Left ventricle myocardium superior (tissue), 1 donor: ENCODE measurements around the gene RASGRF2. TPM values are rescaled to one million over a fixed set of nuclear protein-coding genes. Genes with fewer than 3 reads are reported as not detected.

ENCODE experiments used
- ATAC-seq: fragments of 200-7000 bp; cut with Tn5 transposase; one replicate; pipeline ENCODE4 v1.9.1; 2020; ENCODE audit warnings: mild to moderate bottlenecking, moderate library complexity
- DNase-seq: peaks from one replicate; pipeline ENCODE4 v3.0.0-alpha.2; 2020
- intact Hi-C: fragments of 100-400 bp; cut with micrococcal nuclease; formaldehyde crosslinking; loops from one replicate; pipeline ENCODE4 v1.11.0; 2022
- total RNA-seq: library from RNA; stranded (reverse); fragmentation: NEBNext Ultra II Directional; extraction: Animal tissue kit (Norgen Biotek cat#: 25700); gene quantifications from one replicate; pipeline ENCODE4 v1.2.1, GENCODE V29; 2021
- donor health status: DM: no; HTN: yes; CAD: no; lungs with severe emphysema.

RASGRF2 gene
- total RNA-seq, 1 donor from 2014 or later: 6.5 TPM

DNA sequence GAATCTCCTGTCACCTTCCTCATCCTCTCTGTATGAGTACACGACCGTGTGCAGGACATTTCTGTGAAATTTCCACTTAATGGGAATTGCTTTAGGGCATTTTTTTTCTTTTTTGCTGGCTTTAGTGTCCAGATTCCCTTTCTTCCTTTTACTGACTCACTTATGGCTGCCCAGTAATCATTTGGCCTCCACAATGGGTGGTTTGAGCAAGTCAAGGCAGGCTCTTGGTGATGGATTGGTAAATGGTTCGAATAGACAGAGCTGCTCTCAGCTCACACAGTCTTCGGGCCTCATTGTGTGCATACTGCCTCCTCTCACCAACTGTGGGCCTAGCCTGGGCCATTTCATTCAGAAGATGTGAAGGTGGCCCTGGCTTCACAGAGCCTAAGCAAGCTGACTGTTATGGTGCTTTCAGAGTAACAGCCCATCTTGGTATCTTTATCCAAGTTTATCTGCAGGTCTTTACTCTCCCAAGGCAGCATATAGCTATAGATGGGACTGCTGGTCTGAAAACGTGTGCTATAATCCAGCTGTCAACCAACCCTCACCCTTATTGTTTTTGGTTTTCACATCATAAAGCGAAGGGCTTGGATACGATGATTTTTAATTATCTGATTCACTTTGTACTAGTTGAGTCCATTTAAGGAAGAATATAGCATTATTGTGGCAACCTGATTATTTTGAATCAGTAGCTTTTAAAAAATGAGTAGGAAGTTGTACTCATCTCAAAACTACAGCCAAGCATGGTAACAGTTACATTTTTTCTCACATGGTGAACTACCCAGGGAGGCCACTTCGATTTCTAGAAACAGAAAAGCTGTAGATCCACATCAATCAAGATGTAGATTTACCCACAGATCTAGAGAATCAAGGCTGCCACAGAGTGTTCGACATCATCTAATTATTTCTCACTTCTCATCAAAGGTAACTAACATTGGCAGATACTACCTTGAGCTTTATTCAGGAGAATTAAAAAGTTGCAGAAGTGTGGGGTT is 222.5 kb downstream of the RASGRF2 start:
- intact Hi-C loops: no loop called here
- DNase-seq: no peak
- no peak for ATAC-seq

DNA sequence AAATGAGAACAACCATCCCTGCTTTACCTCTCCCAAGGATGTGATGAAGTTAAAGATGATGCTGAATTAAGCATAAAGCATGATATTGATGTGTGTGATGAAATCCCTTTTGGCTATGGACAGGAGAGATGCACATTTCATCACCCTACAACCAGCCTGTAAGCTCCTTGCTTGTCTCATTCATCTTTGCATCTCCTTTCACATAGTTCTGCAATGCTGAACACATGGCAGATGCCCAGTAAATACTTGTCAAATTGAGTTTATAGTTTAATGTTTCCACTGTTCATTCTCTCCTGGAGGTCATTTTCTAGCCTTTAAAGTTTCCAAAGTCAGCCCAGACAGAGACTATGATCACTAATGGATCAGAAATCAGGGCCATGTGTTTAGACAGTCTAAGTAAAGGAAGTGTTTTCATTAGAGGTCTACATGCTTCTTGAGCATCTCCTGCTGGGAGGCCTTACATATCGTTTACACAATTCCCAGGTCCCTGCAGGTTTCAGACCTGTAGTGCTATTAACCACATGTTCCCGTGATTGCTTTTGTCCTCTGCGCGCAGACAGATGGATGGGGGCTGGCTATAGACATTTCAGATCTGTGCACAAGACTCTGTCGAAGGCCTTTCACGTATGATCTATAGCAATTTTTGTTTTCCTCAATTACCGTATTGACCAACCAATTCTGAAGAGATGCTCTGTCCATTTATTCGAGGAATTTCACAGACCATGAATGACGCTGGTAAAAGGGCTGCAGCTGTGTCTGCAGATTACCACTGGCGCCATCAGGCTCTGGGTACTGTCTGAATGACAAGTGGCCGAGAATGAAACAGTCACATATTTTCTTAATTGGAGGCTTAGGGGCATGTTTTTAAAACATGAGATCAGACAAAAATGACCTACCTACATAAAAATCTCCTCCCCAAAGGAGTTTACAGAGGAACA is 223.9 kb downstream of the RASGRF2 start:
- no peak for DNase-seq
- ATAC-seq: no peak
- intact Hi-C loops: no loop called here

DNA sequence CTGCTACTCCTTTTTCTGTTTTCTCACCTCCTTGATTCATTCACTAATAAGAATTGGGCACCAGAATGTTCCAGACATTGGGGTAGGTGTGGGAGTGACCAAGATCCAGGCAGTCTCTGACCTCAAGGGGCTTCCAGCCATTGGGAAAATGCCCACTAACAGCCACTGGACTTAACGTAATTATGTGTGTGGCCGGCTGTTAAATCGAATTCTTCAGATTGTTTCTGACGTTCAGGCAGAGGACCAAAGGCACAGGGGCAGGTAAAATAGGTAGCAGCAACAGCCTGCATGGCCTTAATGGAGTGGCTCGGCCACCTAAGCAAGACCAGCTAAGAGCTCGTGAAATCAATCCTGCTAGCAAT is 224.6 kb downstream of the RASGRF2 start:
- no peak for ATAC-seq
- DNase-seq: no peak
- intact Hi-C loops: no loop called here

DNA sequence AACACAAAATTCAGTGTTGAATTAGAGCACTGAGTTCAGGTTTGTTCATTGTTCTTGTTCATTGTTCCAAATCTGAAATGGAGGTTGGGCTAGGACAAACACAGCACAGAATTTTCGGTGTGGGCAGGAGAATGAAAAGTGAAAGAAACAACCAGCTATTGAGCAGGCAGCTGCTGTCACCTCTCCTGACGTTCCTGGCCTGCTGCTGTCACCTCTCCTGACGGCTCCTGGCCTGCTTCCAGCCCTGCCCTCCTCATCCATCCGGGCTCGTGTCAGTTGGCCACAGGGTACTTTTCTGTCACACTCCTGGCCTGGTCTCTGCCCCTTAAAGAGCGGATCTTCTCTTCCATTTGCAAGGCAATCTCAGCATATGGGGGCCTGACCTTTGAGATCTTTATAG is 227.7 kb downstream of the RASGRF2 start:
- ATAC-seq: peak; percentile 90
- peak; percentile 83 for DNase-seq
- intact Hi-C loops: no loop called here

DNA sequence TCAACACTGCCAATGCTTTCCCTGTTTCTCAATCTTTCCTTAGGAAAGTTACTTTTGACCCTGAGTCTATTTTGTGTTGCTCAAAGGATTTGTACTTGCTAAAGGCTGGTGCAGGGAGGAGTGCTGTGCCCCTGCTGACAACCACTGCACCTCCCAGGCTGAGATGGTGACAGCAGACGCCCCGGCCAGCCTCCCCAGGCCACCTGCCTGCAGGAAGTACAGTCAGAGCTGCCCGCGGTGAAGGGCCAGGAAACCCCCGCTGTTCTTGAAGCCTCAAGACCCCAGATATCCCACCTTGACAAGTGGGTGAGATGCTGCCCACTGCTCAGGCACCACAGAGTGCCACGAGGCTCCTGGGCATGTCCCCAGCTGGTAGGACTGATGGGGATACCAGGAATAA is 228.8 kb downstream of the RASGRF2 start:
- no peak for ATAC-seq
- no peak for DNase-seq
- intact Hi-C loops: no loop called here

DNA sequence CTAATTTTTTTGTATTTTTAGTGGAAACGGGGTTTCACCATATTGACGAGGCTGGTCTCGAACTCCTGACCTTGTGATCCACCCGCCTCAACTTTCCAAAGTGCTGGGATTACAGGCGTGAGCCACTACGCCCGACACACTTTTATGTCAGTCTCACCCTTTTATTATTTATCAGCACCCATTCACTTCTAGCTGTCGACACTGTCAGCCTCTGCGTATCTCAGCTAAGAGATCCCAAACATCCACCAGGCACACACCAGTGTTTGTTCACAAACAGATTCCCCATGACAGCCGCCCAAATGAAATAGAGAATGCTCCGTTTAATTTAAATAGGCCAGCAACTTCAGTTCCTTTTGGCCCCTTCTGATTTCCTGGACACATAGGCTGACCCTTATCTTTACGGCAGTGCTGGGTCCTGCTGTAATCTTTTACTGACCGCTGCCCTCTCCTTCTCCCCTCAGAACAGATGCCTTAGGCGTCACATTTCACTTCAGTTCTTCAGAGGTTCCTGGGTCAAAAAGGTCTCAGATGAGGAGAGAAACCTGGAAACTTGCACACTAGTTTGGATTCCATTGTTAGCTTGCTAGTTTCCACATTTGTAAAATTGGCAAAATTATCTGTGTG is 229.8 kb downstream of the RASGRF2 start:
- DNase-seq (no peak), ATAC-seq (peak; percentile 77)
- intact Hi-C loops: no loop called here

DNA sequence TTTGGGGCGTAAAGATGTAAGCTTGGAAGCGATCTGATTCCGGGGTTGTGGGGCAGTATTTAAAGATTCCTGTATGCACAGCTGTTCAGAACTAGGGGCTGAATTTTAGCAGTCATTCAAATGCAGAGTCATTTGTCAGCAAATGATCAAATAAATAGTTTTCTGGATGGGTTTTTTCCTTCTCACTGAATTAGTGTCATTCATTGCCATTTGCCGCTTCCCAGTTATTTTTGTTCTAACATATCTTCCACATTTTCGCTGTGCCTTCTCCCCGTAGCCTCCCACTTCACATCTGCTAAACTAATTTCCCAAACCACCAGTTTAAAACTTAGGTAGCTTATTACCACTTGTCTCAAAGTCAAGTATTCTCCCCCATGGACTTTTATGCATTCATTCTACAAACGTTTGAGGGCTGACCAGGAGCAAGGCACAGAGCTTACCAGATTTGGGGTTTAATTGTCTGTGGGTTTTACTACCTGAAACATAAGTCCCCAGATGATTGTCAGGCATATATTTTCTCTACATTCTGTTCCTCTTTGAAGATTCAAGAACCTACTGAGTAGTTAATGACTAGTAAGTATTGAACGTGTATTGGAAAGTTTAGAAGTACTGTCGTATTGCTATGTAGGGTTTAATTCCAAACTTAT is 231.7 kb downstream of the RASGRF2 start:
- DNase-seq (no peak), ATAC-seq (no peak)
- intact Hi-C loops: no loop called here

DNA sequence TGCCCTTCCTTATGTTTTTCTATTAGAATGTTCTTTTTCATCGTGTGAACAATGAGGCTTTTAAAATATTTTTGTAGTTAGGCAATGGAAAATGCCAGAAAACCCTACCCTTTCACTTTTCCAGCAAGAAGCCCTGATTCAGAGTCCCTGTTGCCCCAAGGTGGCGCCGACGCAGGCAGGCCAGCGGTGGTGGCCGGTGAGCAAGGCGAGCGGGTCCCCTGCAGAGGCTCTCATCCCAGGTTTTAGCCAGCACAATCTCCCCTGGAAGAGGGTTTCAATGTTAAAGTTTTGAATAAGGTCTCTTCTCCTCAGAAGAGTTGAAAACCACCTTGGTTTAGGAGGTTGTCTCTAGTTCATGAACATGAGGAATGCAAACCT is 232.2 kb downstream of the RASGRF2 start:
- no peak for DNase-seq
- intact Hi-C loops: no loop called here
- no peak for ATAC-seq

DNA sequence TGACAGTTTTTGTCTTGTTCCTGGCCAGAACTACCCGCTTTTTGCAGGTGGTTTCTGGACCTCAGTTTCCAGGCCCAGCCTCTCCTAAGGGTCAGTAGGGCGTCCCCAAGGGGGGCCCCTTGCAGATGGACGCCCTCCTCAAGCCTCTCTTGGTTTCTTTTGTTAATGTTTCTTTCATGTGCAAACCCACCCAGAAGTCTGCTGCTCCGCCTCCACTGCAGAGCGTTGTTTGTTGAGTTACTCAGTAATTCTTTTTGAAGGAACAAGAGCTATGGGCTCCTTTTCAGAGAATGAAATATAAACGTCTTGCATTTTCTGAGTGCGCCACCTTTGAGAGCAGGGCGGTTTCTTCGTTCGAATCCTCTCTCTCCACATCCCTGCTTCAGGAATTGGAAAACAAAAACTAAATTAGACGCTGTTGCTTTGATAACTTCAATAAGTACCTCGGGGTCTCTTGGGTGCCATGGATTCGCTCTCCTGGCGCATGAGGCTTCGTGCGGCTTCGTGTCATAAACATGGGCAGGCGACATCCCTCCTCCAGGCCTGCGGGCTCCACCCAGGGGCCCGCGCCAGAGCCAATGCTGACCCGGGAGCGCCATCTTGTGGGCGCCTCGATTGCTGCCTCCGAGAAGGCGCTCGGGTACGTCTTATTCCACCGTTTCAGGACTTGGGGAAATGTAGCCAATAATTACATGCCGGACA is 234.6 kb downstream of the RASGRF2 start:
- peak; percentile 98 for ATAC-seq
- intact Hi-C loops: no loop called here
- peak; percentile 92 for DNase-seq

DNA sequence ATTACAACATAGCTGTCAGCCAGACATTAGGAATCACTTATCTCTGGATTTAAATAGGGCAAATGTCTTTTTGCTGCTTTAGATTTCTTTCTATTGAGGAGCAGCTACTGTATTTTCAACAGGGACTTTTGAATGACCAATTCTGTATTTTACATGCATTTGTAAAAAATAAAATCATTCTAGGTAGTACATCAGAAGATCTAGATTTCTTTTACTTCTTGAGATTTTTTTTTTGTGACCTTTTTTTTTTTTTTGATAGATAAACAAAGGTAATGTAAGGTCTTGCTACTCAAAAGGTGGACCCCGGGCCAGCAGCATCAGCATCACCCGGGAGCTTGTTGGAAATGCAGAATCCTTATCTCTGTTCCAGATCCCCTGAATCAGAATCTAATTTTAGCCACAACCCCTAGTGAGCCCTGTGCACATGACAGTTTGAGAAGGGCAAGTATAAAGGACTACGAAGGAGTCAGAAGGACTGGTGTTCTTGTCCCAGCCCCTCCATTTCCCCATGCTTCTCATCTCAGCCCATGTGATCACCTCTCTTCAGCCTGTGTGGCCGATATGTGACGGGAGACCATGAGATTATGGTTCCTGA is 235.3 kb downstream of the RASGRF2 start:
- DNase-seq (no peak), ATAC-seq (peak; percentile 76)
- intact Hi-C loops: no loop called here

DNA sequence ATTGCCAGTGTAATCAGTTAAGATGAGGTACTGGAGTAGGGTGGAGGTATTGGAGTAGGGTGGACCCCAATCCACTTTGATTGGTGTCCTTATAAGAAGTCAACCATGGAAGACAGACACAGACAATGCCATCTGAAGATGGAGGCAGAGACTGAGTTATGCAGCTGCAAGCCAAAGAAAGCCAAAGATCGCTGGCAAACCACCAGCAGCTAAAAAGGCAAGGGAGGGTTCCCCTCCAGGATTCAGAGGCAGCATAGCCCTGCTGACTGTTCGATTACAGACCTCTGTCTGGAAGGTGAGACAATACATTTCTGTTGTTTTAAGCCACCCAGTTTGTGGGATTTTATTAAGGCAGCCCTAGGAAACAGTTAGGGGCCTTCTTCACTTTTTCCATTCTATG is 242.5 kb downstream of the RASGRF2 start:
- ATAC-seq (peak; percentile 87), DNase-seq (peak; percentile 43)
- intact Hi-C loops: no loop called here

DNA sequence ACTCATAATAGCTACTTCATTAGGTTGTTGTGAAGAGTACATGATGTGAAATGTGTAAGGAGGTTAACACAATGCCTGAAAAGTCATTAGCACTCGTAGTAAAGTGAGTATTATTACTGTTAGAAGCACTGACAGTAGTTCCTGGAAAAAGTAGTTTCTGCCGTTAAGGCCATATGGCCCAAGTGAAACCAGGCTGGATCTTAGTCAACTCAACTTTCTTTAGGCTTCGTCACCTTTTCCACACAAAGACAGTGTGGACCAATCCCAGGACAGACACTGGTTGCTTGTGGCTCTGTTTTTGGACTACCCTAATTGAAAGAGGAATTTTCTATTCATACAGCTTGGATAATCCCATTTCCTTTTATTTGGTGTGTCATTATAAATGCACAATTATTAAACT is 243.6 kb downstream of the RASGRF2 start:
- no peak for ATAC-seq
- intact Hi-C loops: no loop called here
- DNase-seq: no peak

DNA sequence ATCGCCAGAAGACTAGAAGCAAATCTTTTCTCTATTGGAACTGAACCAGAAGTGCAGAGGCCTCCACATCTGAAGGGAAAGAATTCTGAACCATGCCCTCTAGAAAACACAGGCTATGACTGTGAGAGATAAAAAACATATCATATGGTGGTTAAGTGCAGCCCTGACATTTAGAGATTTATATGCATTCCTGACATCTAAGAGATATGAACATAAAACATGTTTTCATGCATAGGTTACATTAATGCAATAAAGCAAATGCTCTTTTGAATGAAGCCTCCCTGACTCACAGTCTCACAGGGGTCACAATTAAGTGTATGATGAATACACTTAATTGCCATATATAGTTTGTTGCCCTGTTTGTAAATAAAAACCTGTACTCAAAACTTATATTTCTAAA is 244.0 kb downstream of the RASGRF2 start:
- DNase-seq (no peak), ATAC-seq (no peak)
- intact Hi-C loops: no loop called here

DNA sequence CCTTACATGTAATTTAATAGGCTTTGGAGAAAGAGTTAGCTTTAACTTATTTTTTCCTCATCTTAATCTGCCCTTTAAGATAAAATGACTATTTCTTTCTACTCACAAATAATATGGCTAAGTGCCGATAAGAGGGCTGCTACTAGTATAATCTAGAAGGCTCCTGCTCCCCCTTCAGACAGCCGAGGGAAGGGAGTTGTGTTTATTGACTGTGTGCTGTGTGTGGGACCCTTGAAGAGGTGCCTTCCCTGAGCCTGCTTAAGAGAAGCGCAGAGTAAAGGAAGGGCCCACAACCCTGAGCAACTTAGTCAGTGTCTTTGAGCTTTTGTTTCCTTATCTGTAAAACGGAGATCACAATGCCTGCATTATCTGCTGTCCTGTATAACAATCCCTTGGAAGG is 244.9 kb downstream of the RASGRF2 start:
- DNase-seq (no peak), ATAC-seq (no peak)
- intact Hi-C loops: no loop called here

DNA sequence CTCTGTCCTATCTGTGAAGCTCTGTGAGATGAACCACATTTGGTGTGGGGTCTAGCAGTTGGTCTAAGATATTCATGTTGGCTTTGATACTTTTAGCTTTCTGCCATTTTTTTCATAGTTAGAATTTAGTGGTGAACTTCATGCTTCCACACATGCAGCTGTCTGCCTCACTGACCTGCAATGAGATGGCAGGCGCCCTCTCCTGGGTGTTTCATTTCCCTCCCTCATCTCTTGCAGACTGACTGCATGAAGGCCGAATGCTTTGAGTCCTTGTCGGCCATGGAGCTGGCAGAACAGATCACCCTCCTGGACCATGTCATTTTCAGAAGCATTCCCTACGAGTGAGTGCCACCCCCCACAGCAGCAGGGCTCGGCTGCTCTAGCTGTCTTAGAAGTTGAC is 246.8 kb downstream of the RASGRF2 start:
- ATAC-seq: peak; percentile 47
- intact Hi-C loops: no loop called here

DNA sequence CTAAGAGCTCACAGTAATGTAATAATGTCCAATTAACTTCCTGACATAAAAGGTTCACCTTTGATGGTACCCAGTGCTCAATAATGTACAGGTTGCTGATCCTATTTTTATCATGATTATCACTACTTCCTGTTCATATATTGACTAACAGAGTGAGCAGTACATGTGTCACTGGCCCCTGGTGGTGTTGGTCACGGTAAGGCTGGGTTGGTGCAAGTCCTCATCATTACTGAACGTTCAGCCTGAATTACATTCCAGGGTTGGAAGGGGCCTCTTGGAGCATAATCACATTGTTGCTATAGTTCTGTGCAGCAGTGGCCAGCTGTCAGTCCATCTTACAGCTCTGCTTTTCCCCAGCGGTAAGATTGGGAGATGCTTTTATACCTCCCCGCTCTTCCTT is 248.7 kb downstream of the RASGRF2 start:
- intact Hi-C loops: no loop called here
- no peak for ATAC-seq
- DNase-seq: no peak

More for the DNA sequence above, 246.8 kb downstream of the RASGRF2 start:
- DNase-seq: no peak

DNA sequence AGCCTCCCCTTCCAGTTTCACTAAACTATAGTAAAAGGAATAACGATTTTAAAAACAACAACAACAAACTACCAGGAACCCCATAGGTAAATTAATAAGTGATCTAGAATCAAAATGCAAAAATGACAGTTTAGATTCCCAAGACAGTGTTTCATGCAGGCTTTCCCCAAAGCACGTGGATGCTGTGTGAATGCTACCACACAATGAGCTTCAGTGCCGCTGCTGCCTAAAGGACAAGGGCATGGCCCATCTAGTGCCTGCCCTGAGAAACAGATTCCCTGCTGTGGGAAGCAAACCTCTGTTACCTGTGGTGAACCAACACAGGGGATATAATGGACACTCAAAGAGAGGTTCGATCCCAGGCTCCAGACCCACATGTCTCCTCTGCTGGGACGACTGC is 249.2 kb downstream of the RASGRF2 start:
- DNase-seq: no peak
- no peak for ATAC-seq
- intact Hi-C loops: no loop called here

DNA sequence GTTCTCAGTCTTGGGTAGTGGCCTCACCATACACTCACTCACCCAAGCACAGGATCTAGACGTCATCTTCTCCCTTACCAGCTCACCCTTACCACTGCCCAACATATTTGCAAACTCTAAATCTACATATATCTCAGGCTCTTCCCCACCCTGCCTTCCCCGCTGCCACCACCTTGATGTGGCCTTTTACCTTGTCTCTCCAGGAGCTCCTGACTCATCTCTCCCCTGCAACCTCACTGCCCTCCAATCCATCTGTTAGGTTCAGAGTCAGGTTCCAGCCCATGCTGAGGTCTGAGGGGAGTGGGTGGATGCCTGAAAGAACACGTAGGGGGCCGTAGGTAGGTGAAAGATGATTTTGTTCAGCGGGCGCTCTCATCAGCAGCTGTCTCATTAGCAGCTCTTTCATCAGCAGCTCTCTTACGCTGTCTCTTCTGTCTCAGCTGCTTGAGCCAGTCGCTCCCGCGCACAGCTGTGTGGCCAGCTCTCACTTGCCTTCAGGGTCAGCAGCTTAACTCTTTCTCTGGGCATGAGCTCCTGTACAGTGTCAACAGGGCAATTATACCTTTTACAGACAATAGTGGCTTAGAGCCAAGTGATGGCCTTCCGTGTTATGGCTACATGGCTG is 249.8 kb downstream of the RASGRF2 start:
- intact Hi-C loops: no loop called here
- DNase-seq (no peak), ATAC-seq (no peak)
